Mesothelial cell of epicardium (in vitro differentiated cells): Measurements from ENCODE around the gene LMNTD1. TPM values are rescaled to one million over a fixed set of nuclear protein-coding genes. Genes with fewer than 3 reads are reported as not detected.

Source experiments
- DNase-seq, 2 experiments: peaks; one replicate each; pipeline ENCODE4 v3.0.0; 2021; ENCODE audit warnings: low spot score in 2 of 2; ENCODE audit not compliant: unreplicated experiment in 2 of 2
- H3K27ac Mint-ChIP-seq: 2 replicates; pipeline ENCODE4 v1.8.0; 2021; ENCODE audit warnings: mixed read lengths
- H3K27me3 Mint-ChIP-seq: 2 replicates; pipeline ENCODE4 v1.8.0; 2021; ENCODE audit warnings: low read depth, mixed read lengths
- H3K36me3 Mint-ChIP-seq: 2 replicates; pipeline ENCODE4 v1.8.0; 2021; ENCODE audit warnings: mixed read lengths
- H3K4me1 Mint-ChIP-seq: 2 replicates; pipeline ENCODE4 v1.8.0; 2021; ENCODE audit warnings: mixed read lengths
- H3K4me3 Mint-ChIP-seq: 2 replicates; pipeline ENCODE4 v1.8.0; 2021; ENCODE audit warnings: mild to moderate bottlenecking, moderate library complexity, mixed read lengths
- H3K9me3 Mint-ChIP-seq: 2 replicates; pipeline ENCODE4 v1.8.0; 2021; ENCODE audit warnings: mixed read lengths
- total RNA-seq: library from RNA; stranded (reverse); gene quantifications from 3 replicates; pipeline ENCODE4 v1.2.1, GENCODE V29; 2021
- TF ChIP-seq, protein P1 (sequence below): fragments of 200-600 bp; sonication (generic); IDR thresholded peaks from one replicate; pipeline ENCODE4 v1.5.0; 2021; ENCODE audit warnings: antibody characterized with exemption; ENCODE audit not compliant: unreplicated experiment

Gene LMNTD1
- total RNA-seq, 1 donor from 2014 or later: not detected

DNA sequence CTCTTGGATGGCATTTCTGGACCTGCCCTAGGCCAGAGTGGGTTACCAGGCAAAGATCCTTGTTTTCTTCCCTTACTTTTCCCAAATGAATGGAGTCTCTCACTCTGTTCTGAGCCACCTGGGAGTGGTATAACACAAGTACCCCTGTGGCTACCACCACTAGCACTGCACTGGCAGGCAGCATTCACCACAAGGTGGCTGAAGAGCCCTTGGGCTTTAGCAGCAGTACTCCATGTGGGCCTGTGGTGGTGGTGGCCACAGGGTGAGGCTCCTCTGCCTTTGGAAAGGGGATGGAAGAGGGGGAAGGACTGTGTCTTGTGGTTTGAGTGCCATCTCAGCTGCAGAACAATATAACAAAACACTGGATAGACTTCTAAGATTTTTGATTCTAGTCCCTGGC, 38.1 kb upstream of the LMNTD1 start:
- DNase-seq: no peak
- Mint-ChIP-seq H3K27ac (no peak overlapping the region), H3K4me1 (peaks cover 2% of the 10 kb centered on the region), H3K9me3 (peaks cover 45% of the 10 kb centered on the region), H3K27me3 (no peaks in the 10 kb centered on the region), H3K4me3 (no peak overlapping the region), H3K36me3 (peaks cover 6% of the 10 kb centered on the region)
- TF ChIP-seq, protein P1, sequence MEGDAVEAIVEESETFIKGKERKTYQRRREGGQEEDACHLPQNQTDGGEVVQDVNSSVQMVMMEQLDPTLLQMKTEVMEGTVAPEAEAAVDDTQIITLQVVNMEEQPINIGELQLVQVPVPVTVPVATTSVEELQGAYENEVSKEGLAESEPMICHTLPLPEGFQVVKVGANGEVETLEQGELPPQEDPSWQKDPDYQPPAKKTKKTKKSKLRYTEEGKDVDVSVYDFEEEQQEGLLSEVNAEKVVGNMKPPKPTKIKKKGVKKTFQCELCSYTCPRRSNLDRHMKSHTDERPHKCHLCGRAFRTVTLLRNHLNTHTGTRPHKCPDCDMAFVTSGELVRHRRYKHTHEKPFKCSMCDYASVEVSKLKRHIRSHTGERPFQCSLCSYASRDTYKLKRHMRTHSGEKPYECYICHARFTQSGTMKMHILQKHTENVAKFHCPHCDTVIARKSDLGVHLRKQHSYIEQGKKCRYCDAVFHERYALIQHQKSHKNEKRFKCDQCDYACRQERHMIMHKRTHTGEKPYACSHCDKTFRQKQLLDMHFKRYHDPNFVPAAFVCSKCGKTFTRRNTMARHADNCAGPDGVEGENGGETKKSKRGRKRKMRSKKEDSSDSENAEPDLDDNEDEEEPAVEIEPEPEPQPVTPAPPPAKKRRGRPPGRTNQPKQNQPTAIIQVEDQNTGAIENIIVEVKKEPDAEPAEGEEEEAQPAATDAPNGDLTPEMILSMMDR: no peak

DNA sequence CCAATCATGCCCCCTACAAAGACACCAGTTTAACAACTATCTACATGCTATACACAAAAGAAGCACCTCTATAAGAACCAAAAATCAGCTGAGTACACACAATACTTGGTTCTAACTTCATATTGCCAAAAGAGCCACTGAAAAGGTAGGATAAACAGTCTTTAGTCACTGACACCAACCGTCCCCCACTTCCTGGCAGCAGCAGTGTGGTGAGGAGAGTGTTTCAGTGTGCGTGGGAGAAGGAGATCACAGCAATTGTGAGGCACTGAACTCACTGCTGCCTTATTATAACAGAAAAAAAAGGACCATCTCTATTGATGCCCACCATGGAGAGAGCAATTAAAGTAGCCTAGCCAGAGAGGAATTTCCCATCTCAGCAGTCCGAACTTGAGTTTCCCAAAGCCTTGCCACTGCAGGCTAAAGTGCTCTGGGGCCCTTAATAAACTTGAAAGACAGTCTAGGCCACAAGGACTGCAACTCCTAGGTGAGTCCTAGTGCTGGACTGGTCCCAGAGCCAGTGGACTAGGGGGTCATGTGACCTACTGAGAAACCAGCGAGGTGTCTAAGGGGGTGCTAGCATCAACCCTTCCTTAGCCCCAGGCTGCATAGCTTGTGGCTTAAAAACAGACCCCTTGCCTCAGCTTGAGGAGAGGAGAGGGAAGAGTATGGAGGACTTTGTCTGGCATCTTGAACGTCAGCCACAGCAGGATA, 37.1 kb upstream of the LMNTD1 start:
- Mint-ChIP-seq H3K9me3 (peaks cover 36% of the 10 kb centered on the region), H3K4me1 (peaks cover 5% of the 10 kb centered on the region), H3K36me3 (peaks cover 6% of the 10 kb centered on the region), H3K27me3 (no peaks in the 10 kb centered on the region), H3K4me3 (no peak overlapping the region), H3K27ac (no peak overlapping the region)
- TF ChIP-seq, protein P1: no peak
- DNase-seq: no peak

DNA sequence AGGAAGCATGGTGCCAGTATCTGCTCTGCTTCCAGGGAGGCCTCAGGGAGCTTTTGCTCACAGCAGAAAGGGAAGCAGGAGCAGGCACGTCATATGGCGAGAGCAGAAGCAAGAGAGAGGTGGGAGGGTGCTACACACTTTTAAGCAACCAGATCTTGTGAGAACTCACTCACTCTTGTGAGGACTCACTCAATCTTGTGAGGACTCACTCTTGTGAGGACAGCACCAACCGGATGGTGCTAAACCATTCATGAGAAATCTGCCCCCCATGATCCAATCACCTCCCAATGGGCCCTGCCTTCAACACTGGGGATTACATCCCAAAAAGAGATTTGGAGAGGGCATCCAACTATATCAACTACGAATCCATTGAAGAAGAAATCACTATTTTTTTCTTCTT, 34.3 kb upstream of the LMNTD1 start:
- Mint-ChIP-seq H3K27ac (no peak overlapping the region), H3K4me3 (no peak overlapping the region), H3K27me3 (no peaks in the 10 kb centered on the region), H3K9me3 (peaks cover 12% of the 10 kb centered on the region), H3K4me1 (peaks cover 19% of the 10 kb centered on the region), H3K36me3 (peaks cover 6% of the 10 kb centered on the region)
- DNase-seq: no peak
- TF ChIP-seq, protein P1: no peak

DNA sequence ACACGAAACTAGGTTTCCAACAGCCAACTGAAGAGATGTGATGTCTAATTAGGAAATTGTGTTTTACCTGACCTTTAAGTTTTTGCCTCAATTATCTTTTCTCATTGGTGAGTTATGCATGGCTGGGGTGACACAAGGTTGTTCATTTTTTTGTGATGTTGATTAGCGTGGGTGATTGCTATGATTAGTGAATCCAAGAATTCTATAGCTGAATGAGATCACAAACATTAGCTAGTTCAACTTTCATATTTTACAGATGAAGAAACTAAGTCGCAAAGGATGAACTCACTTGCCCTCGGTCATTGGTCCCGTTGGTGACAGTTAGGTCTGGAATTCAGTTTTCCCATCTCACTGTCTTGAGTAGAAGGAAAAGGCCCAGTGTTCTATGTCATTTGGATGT, 32.6 kb upstream of the LMNTD1 start:
- DNase-seq: no peak
- Mint-ChIP-seq H3K36me3 (no peaks in the 10 kb centered on the region), H3K27ac (no peak overlapping the region), H3K4me1 (peaks cover 19% of the 10 kb centered on the region), H3K27me3 (no peaks in the 10 kb centered on the region), H3K9me3 (peaks cover 6% of the 10 kb centered on the region), H3K4me3 (no peak overlapping the region)
- TF ChIP-seq, protein P1: no peak

DNA sequence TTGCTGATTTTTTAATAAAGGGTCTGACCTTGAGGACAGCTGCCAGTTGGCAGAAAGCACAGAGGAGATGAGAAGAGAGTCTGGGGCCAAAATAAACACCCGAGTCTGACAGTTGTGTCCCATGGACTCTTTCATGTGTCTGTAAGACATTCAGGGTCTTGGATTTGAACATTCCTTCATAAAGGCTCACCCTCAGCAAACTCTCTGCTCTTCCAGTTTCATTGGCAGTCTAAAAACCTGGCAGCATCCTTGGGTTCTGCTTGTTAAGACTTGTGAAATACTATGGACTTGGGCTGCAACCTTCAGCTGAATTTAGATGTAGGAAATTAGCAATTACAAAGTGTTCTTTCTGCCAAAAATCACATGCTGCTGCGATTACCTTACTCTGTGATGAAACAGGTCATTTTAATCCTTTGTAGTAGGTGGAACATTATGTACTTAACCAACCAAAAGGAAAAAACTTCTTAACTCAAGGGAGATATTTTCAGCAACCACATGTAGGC, 32.0 kb upstream of the LMNTD1 start:
- Mint-ChIP-seq H3K4me1 (peaks cover 19% of the 10 kb centered on the region), H3K4me3 (no peak overlapping the region), H3K27ac (no peak overlapping the region), H3K27me3 (no peaks in the 10 kb centered on the region), H3K36me3 (no peaks in the 10 kb centered on the region), H3K9me3 (peaks cover 6% of the 10 kb centered on the region)
- DNase-seq: no peak
- TF ChIP-seq, protein P1: no peak

DNA sequence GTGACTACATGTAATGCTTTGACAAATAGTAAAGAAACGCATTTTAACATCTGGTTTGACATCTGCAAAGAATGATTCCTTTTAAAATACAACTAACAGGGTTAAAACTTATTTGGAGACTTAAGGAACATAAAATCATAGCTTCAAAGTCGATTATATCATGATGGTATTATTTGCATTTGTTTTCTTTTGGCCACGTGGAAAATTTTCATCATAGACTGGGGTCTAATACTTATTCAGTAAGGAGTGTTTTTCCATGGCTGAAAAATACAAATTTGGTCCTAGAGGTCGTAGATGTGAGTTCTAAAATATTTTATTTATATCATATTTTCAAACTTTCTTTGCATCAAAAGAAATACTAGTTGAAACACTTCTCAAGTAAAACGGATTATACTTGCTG, 31.5 kb upstream of the LMNTD1 start:
- Mint-ChIP-seq H3K9me3 (peaks cover 6% of the 10 kb centered on the region), H3K36me3 (no peaks in the 10 kb centered on the region), H3K4me1 (peaks cover 17% of the 10 kb centered on the region), H3K27me3 (no peaks in the 10 kb centered on the region), H3K4me3 (no peak overlapping the region), H3K27ac (no peak overlapping the region)
- TF ChIP-seq, protein P1: no peak
- no peak for DNase-seq
